ENCODE results near the gene DDX28. TPM values are rescaled to one million over a fixed set of nuclear protein-coding genes. Genes with fewer than 3 reads are reported as not detected.
A peak's percentile ranks its signal among the peaks of the same experiment; 100 is the strongest.

Gene DDX28
- total and polyA plus RNA-seq, 10 of the 15 experiments (the other 5 are each of a cell fraction or from before 2014, with no cell fraction given) = 3.6 to 40.4 (median 20.0) TPM

DNA sequence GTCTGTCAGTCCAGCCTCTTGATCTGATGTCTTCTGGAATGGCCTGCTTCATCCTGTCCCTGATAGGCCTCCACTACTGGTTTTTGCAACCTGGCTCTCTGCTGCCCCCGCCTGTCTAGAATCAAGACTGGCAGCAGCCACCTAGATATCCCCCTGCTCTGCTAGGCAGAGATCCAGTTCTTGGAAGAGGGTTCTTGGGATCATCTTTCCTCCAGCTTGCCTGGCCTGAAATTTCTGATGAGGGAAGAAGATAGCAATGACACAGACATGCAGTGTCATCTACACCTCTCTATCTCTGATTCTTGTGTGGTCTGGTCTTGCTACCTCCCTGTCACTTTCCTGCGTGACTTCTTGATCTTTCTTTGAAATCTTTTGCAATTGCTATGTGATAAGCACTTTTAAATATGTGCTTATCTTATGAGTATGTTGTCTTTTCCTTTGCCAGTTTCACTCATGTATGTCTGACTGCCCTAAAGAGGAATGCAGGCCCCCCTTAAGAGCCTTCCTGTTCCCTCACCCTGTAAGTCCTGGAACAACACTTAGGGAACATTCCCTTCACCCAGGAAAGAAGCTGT, 41.8 kb upstream of the DDX28 start:
- no peak overlapping the region for H3K27ac ChIP-seq (ENCODE audit: control insufficient read depth, insufficient read depth)
- TF ChIP-seq RCOR1 (conservative IDR thresholded peaks at IDR 0.05; ENCODE audit: low read depth, low read length) (no peak), HCFC1 (IDR thresholded peaks at IDR 0.05; ENCODE audit: low read length) (no peak), NR2C1 (IDR thresholded peaks at IDR 0.05) (no peak), POU2F2 (IDR thresholded peaks at IDR 0.05; ENCODE audit: borderline replicate concordance, low read depth, low read length) (no peak), NFXL1 (IDR thresholded peaks at IDR 0.05; ENCODE audit: borderline replicate concordance) (no peak), RBBP5 (conservative IDR thresholded peaks at IDR 0.05) (no peak), BRCA1 (IDR thresholded peaks at IDR 0.05; ENCODE audit: low read depth, low read length) (no peak), EGR1 (IDR thresholded peaks at IDR 0.05; ENCODE audit: borderline replicate concordance in 1 of 2, low read depth in 2 of 2, low read length in 2 of 2) (no peak), ZNF207 (IDR thresholded peaks at IDR 0.05; ENCODE audit: borderline replicate concordance) (no peak), NR2C2 (IDR thresholded peaks at IDR 0.05; ENCODE audit: borderline replicate concordance, control insufficient read depth, insufficient read length, low read depth) (no peak), WRNIP1 (IDR thresholded peaks at IDR 0.05; ENCODE audit: borderline replicate concordance, low read depth, low read length) (no peak), POLR2AphosphoS5 (IDR thresholded peaks at IDR 0.05; ENCODE audit: low read length) (no peak), NFYB (IDR thresholded peaks at IDR 0.05; ENCODE audit: insufficient read depth, low read depth, low read length) (no peak), SMARCA5 (IDR thresholded peaks at IDR 0.05) (peak; percentile 36; the same call in 1 of the 2 replicates), YY1 (IDR thresholded peaks at IDR 0.05; ENCODE audit: low read depth, low read length) (0 out of 2 replicates have a peak, but pooled peaks have one; percentile 34), MEF2B (IDR thresholded peaks at IDR 0.05; ENCODE audit: partially characterized antibody, poor library complexity, severe bottlenecking) (no peak), RAD21 (IDR thresholded peaks at IDR 0.05; ENCODE audit: insufficient read depth, low read depth, low read length) (peak; percentile 70)
- TF ChIP-seq, protein P1, sequence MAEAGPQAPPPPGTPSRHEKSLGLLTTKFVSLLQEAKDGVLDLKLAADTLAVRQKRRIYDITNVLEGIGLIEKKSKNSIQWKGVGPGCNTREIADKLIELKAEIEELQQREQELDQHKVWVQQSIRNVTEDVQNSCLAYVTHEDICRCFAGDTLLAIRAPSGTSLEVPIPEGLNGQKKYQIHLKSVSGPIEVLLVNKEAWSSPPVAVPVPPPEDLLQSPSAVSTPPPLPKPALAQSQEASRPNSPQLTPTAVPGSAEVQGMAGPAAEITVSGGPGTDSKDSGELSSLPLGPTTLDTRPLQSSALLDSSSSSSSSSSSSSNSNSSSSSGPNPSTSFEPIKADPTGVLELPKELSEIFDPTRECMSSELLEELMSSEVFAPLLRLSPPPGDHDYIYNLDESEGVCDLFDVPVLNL (IDR thresholded peaks at IDR 0.05; ENCODE audit: low read depth, low read length) = no peak
- TF ChIP-seq, protein P2, sequence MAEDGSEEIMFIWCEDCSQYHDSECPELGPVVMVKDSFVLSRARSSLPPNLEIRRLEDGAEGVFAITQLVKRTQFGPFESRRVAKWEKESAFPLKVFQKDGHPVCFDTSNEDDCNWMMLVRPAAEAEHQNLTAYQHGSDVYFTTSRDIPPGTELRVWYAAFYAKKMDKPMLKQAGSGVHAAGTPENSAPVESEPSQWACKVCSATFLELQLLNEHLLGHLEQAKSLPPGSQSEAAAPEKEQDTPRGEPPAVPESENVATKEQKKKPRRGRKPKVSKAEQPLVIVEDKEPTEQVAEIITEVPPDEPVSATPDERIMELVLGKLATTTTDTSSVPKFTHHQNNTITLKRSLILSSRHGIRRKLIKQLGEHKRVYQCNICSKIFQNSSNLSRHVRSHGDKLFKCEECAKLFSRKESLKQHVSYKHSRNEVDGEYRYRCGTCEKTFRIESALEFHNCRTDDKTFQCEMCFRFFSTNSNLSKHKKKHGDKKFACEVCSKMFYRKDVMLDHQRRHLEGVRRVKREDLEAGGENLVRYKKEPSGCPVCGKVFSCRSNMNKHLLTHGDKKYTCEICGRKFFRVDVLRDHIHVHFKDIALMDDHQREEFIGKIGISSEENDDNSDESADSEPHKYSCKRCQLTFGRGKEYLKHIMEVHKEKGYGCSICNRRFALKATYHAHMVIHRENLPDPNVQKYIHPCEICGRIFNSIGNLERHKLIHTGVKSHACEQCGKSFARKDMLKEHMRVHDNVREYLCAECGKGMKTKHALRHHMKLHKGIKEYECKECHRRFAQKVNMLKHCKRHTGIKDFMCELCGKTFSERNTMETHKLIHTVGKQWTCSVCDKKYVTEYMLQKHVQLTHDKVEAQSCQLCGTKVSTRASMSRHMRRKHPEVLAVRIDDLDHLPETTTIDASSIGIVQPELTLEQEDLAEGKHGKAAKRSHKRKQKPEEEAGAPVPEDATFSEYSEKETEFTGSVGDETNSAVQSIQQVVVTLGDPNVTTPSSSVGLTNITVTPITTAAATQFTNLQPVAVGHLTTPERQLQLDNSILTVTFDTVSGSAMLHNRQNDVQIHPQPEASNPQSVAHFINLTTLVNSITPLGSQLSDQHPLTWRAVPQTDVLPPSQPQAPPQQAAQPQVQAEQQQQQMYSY (CRISPR knock-in tag; IDR thresholded peaks at IDR 0.05) = no peak
- TF ChIP-seq, protein P3, sequence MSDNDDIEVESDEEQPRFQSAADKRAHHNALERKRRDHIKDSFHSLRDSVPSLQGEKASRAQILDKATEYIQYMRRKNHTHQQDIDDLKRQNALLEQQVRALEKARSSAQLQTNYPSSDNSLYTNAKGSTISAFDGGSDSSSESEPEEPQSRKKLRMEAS (IDR thresholded peaks at IDR 0.05; ENCODE audit: low read depth, low read length) = no peak

More for the DNA sequence above, 41.8 kb upstream of the DDX28 start:
- Histone ChIP-seq H2AFZ (ENCODE audit: control insufficient read depth, low read depth, low read length) (no peak overlapping the region), H4K20me1 (ENCODE audit: control insufficient read depth, insufficient read depth) (no peaks in the 10 kb centered on the region), H3K4me3 (no peak overlapping the region), H3K4me2 (ENCODE audit: control insufficient read depth, insufficient read depth) (no peak overlapping the region), H3K9me3 (replicated peaks; ENCODE audit: control insufficient read depth, insufficient read depth, low read length) (no peaks in the 10 kb centered on the region), H3K27me3 (replicated peaks in 1 of 2; ENCODE audit: control insufficient read depth in 2 of 2, insufficient read depth in 2 of 2, low read length in 1 of 2) (no peaks in the 10 kb centered on the region), H3K4me1 (ENCODE audit: control insufficient read depth, insufficient read depth, low read length) (peaks cover 4% of the 10 kb centered on the region; the same call in 1 of the 2 replicates), H3K9ac (ENCODE audit: control insufficient read depth, insufficient read depth, low read length) (no peak overlapping the region), H3K79me2 (ENCODE audit: control insufficient read depth, insufficient read depth, low read length) (no peaks in the 10 kb centered on the region), H3K36me3 (ENCODE audit: control insufficient read depth in 2 of 2, insufficient read depth in 2 of 2, low read length in 1 of 2) (peaks cover 15 to 16% of the 10 kb centered on the region in 2 experiments; a peak in 3 of 4 replicates)
- RAD21 ChIA-PET (ENCODE audit: unreplicated experiment) = interaction anchor here (1.6 kb wide), 1 partner anchor 20 kb away, joined by 5 read pairs; the partner anchor contains the start of gene NFATC3
- 50% methylated on average over 2 of the region's 2 CpGs for WGBS (ENCODE audit: insufficient coverage, insufficient replicate concordance, low lambda C conversion rate, missing lambda C conversion rate)
- FAIRE-seq (peak; percentile 89), ATAC-seq (peak; percentile 98), DNase-seq (ENCODE audit: low read depth, low spot score) (no peak)
- POLR2A ChIA-PET = interaction anchor here (0.6 to 1.0 kb wide), 2 partner anchors 10 to 15 kb away, joined by 4 to 5 read pairs; no protein-coding TSS in a partner anchor
- no TSS peak for BruUV-seq (replicated peaks)
- SMC1A ChIA-PET (ENCODE audit: uncharacterized antibody, unreplicated experiment) = interaction anchor here (0.8 to 2.2 kb wide), 7 partner anchors 10 to 164 kb away, joined by 3 to 7 read pairs (median 4); partner anchors contain the start of gene NFATC3
- in situ Hi-C loops (cut with MboI) = no loop called here
- intact Hi-C loops (cut with micrococcal nuclease; ENCODE audit: unreplicated experiment) = loop anchor here (2.0 kb wide), 2 partner anchors 72 to 164 kb away; no protein-coding TSS in a partner anchor
- CTCF ChIA-PET = interaction anchor here (0.6 to 3.2 kb wide), 20 partner anchors 10 to 651 kb away, joined by 3 to 13 read pairs (median 4); partner anchors contain the start of genes DDX28 and DUS2

Measured in GM12878 (cell line).